Stimulated activated CD4-positive, alpha-beta T cell treated with anti-CD3 and anti-CD28 coated beads, TNF-alpha, amount 100 ng/mL, for 4 hours (primary cell): ENCODE data around the gene ARHGAP25.

Experiments used
- DNase-seq, 3 experiments: peaks; one replicate each; pipeline ENCODE4 v3.0.0-alpha.2; 2020; ENCODE audit warnings: low read depth in 3 of 3

ARHGAP25 gene

DNA sequence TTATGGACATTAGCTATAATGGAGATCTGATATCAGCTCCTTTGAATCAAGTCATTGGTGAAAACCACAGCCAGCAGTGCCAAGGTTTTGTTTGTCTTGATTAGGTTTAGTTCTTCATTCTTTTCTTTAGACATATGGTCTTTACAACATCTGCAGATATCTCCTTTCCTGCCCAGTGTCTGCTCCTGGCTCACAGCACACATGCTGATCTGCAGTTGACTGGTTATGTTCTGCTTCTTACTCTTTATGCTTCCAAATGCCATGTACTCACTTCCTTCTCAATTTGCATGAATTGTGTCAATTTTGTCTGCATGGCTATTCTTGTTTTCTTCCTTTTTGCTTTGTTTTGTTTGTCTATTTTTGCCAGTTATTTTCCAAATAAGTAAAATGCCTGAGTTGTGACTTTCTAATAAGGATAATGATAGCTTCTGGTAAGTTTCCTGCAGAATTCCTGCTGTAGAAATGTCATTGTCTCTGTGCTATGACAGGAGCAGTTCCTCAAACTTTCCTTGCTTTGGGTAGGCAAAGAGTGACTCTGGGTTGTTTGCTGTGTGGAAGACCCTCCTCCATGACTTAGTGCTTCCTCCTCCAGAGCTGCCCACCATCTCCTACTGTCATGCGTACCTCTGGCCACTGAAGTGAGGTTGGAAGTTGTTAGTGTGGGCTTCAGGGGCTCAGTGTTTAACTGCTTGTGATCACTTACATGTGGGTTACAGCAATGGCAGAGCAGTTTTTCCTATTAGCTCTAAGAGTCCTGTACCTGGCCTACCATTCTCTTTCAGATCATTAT lies 8.2 kb downstream of the ARHGAP25 start:
- DNase-seq: no peak

- no peak for DNase-seq
Measured at GRCh38 chr2:68743531-68743930, 8.9 kb downstream of the ARHGAP25 start.

DNA sequence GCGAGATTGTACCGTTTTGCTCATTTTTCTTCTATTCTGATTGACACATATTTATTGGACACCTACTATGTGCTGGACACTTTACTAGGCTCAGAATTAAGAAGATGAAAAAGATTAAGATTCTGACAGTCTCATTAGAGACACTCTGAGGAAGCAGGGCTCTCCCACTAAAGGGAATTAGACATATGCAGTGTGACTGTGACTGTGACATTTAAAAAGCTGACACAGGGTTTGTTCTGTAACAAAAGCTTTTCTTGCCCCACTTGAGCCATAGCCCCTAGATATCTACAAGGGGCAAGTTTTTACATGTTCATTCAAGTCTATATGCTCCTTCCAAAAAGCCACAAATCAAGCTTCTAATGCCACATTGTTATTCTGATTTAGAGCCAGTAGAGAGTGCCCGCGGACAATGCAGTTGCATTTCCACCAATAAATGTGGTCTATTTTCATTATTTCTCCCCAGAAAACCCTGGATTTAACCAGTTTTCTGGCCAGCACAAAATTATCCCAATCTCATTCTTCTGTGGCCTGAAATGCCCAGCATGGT lies 9.8 kb downstream of the ARHGAP25 start:
- DNase-seq: no peak

GRCh38 chr2:68745006-68745405 lies 10.4 kb downstream of the ARHGAP25 start:
- DNase-seq: no peak

GRCh38 chr2:68746408-68746807 lies 11.8 kb downstream of the ARHGAP25 start:
- DNase-seq: no peak

- DNase-seq: no peak
Measured at GRCh38 chr2:68747413-68747812, 12.8 kb downstream of the ARHGAP25 start.

- DNase-seq: no peak
Measured at GRCh38 chr2:68747900-68748299, 13.3 kb downstream of the ARHGAP25 start.

GRCh38 chr2:68748568-68748967 lies 14.0 kb downstream of the ARHGAP25 start:
- DNase-seq: no peak

- no peak for DNase-seq
Measured at GRCh38 chr2:68749345-68749744, 14.7 kb downstream of the ARHGAP25 start.

DNA sequence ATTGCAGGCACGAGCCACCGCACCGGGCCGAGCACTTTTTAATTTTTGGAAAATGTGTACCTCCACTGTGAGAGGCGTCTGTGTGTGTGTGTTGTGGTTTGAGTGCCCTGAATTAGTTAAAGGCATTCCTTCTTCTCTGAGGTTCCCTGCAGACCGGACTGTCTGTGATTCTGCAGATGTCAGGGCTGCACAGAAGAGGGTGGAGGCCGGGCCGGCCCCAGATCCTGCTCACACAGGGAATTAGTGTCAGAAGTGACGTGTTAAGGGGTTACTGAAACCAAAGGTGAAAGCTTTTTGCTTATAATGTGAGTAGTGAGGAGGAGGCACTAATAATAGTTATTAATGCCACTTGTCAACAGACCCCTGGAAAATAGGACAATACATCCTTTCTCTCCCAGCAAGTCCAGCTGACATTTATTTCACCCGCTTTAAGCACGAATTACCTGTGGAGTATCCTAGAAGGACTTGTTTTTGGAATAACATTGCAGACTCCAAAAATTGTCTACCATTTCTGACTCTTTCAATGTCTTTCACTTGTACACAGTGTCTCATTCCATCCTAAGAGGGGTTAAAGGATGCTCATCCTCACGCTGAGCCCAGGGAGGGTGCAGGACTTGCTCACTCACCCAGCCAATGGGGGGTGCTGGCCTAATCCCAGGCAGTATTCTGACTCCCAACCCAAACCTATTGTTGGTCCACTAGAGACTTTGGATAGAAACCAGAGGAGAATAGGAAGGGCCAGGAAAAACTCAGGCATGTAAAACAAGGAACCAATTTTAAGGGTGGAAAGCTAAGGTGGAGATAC lies 16.2 kb downstream of the ARHGAP25 start:
- no peak for DNase-seq

- DNase-seq: peak; percentile 75 to 90 (median 88)
Measured at GRCh38 chr2:68751397-68752339, 17.1 kb downstream of the ARHGAP25 start.

GRCh38 chr2:68753318-68753717 lies 18.7 kb downstream of the ARHGAP25 start:
- DNase-seq: no peak

DNA sequence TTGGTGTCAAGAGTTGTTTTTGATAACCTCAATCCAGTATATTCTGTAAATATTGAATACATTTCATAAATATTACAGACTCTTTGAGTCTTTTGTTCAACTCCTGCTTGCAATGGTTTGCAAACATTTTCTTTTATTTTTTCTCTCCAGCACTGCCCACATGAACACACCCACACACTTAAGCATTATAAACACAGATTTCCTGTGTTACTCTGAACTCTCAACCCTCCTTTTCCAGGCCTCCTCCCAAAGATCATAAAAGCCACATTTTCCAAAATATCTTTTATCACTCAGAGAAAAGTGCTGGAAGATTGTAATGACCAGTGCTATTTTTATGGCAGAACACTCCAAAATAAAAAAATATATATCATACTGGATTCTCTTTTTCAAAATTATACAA lies 20.5 kb downstream of the ARHGAP25 start:
- DNase-seq: no peak

DNA sequence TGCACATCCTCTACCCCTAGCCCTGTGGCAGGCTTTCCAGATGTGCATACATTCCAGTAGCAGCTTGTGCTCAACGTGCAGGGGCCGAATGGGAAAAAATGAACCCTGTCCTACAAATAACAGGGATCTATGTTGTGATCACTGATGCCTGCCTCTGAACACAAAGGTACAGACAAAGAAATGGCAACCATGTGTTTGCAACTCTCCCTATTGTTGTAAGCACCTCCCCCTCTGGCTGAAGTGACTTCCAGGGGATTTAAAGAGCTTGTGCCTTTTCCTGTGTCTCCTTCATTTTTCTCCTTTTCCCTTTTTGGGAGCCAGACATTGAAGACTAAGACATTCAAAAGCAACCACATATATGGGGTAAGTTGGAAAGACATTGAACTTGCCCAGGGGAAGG lies 21.6 kb downstream of the ARHGAP25 start:
- DNase-seq: no peak

- DNase-seq: no peak
Measured at GRCh38 chr2:68757081-68757480, 22.5 kb downstream of the ARHGAP25 start.

DNA sequence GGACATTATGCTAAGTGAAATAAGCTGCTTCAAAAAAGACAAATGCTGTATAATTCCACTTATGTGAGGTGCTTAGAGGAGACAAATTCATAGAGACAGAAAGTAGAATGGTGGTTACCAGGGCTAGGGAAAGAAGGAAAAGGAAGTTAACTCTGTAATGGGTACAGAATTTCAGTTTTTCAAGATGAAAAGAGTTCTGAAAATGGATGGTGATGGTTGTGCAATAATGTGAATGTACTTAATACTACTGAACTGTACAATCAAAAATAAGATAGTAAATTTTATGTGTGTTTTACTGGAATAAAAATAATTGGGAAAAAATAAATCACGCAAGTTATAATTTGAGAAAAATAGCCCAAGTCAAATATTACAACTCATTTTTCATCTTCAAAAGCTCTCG lies 27.5 kb downstream of the ARHGAP25 start:
- DNase-seq: no peak

GRCh38 chr2:68762665-68763064 lies 28.1 kb downstream of the ARHGAP25 start:
- DNase-seq: no peak

DNA sequence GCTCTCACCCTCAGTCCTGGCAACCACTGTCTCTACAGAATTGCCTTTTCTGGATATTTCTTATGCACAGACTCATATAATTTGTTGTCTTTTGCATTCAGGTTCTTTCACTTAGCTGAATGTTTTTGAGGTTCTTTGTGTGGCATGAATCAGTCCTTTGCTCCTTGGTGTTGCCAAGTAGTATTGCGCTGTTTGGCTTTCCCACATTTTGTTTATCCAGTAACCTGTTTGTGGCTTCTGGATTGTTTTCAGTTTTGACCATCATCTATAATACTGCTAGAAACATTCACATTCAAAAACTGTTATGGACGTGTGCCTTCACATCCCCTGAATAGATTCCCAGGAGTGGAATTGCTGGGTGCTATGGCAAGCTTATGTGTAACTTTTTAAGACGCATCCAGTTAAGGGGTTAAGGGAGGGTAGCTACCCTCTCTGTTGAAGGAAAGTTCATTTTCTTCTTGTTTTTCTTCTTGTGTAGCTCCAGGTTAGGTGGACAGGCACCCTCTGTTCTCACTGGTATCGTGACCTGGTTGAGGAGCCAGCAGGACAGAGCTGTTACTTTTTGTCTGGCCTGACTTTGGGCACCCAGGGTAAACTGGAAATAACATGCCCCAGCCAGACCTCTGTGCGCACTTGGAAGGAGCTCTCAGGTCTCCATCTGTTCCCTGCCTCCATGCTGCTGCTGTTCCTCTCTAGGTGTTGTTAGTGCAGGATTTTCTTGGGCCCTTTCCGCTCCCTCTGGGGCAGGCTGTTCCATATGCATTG lies 29.6 kb downstream of the ARHGAP25 start:
- DNase-seq: no peak

- no peak for DNase-seq
Measured at GRCh38 chr2:68764806-68765311, 30.2 kb downstream of the ARHGAP25 start.

- DNase-seq: no peak
Measured at GRCh38 chr2:68765739-68766375, 31.2 kb downstream of the ARHGAP25 start.
